SU-DHL-6 (cell line): ENCODE measurements around the gene TOM1L2.

Experiments
- H2AFZ ChIP-seq: fragments of 200-600 bp; sonication (generic); 2 replicates; pipeline ENCODE4 v1.6.1; 2014; ENCODE audit warnings: low read depth, mild to moderate bottlenecking, moderate library complexity, mixed read lengths, antibody characterized with exemption, low read length; ENCODE audit not compliant: severe bottlenecking
- H3F3A ChIP-seq: fragments of 200-600 bp; shearing (Covaris generic); 2 replicates; pipeline ENCODE4 v1.6.0; 2016; ENCODE audit warnings: antibody characterized with exemption, mild to moderate bottlenecking; ENCODE audit not compliant: insufficient read depth
- H3K27ac ChIP-seq: fragments of 200-600 bp; sonication (generic); 2 replicates; pipeline ENCODE4 v1.5.1; 2016; ENCODE audit warnings: low read depth, mild to moderate bottlenecking, low read length, moderate library complexity, mixed read lengths
- H3K27me3 ChIP-seq: fragments of 200-600 bp; sonication (generic), shearing (Covaris generic); 2 replicates; pipeline ENCODE4 v1.6.0; 2014; ENCODE audit warnings: mild to moderate bottlenecking, low read length
- H3K36me3 ChIP-seq: fragments of 200-600 bp; sonication (generic); 2 replicates; pipeline ENCODE4 v1.6.1; 2014; ENCODE audit warnings: mild to moderate bottlenecking, low read length, mixed read lengths
- H3K4me2 ChIP-seq: fragments of 300-600, 200-600 bp; shearing (Covaris generic), sonication (generic); 2 replicates; pipeline ENCODE4 v1.6.0; 2014; ENCODE audit warnings: low read length, low read depth, mild to moderate bottlenecking; ENCODE audit not compliant: poor library complexity, severe bottlenecking
- H3K4me3 ChIP-seq: fragments of 200-600 bp; sonication (generic); 2 replicates; pipeline ENCODE4 v1.5.1; 2014; ENCODE audit warnings: antibody characterized with exemption, low read length, mild to moderate bottlenecking, mixed read lengths; ENCODE audit not compliant: insufficient read depth, poor library complexity, severe bottlenecking
- H3K79me2 ChIP-seq: fragments of 200-600 bp; sonication (generic); 2 replicates; pipeline ENCODE4 v1.6.1; 2014; ENCODE audit warnings: mild to moderate bottlenecking, low read length, moderate library complexity; ENCODE audit not compliant: insufficient read depth
- H3K9ac ChIP-seq: fragments of 200-600 bp; sonication (generic); 2 replicates; pipeline ENCODE4 v1.7.0; 2014; ENCODE audit warnings: mild to moderate bottlenecking, low read length
- H3K9me2 ChIP-seq: fragments of 200-600 bp; sonication (generic); replicated peaks from 2 replicates; pipeline ENCODE4 v1.6.1; 2014; ENCODE audit warnings: low read length; ENCODE audit not compliant: insufficient read depth
- H3K9me3 ChIP-seq: fragments of 200-600 bp; sonication (generic); 2 replicates; pipeline ENCODE4 v1.6.1; 2014; ENCODE audit warnings: low read length, mixed read lengths; ENCODE audit not compliant: insufficient read depth
- H4K20me1 ChIP-seq: fragments of 200-600 bp; sonication (generic); 2 replicates; pipeline ENCODE4 v1.6.1; 2014; ENCODE audit warnings: low read depth, mild to moderate bottlenecking, antibody characterized with exemption, low read length, moderate library complexity, mixed read lengths
- CTCF ChIP-seq: fragments of 200-600 bp; sonication (generic); IDR thresholded peaks from one replicate; pipeline ENCODE4 v1.5.1; 2017; ENCODE audit warnings: antibody characterized with exemption, mild to moderate bottlenecking, low read length, moderate library complexity; ENCODE audit not compliant: insufficient read depth, poor library complexity, severe bottlenecking
- EZH2phosphoT487 ChIP-seq: fragments of 200-600 bp; sonication (generic), shearing (Covaris generic); conservative IDR thresholded peaks from 2 replicates; pipeline ENCODE4 v1.6.1; 2018; ENCODE audit warnings: mild to moderate bottlenecking, antibody characterized with exemption, low read length, moderate library complexity, mixed read lengths

TOM1L2 gene

GRCh38 chr17:18002171-18002570 lies 30.0 kb upstream of the TOM1L2 start:
- no peaks in the 10 kb centered on the region for H3K9me3 ChIP-seq
- no peaks in the 10 kb centered on the region for H3K79me2 ChIP-seq
- no peaks in the 10 kb centered on the region for H3F3A ChIP-seq
- no peaks in the 10 kb centered on the region for H3K9me2 ChIP-seq
- no peaks in the 10 kb centered on the region for H4K20me1 ChIP-seq
- H3K36me3 ChIP-seq, result no peaks in the 10 kb centered on the region
- no peaks in the 10 kb centered on the region for H3K27me3 ChIP-seq
- H3K4me3 ChIP-seq, result no peak overlapping the region
- no peak overlapping the region for H3K4me2 ChIP-seq
- TF ChIP-seq CTCF (no peak), EZH2phosphoT487 (no peak)
- H3K27ac ChIP-seq, result no peak overlapping the region
- no peak overlapping the region for H3K9ac ChIP-seq
- no peak overlapping the region for H2AFZ ChIP-seq

- no peaks in the 10 kb centered on the region for H3K79me2 ChIP-seq
- H3K9me2 ChIP-seq, result no peaks in the 10 kb centered on the region
- no peaks in the 10 kb centered on the region for H3K36me3 ChIP-seq
- H3K9me3 ChIP-seq, result no peaks in the 10 kb centered on the region
- H4K20me1 ChIP-seq, result no peaks in the 10 kb centered on the region
- H3K27ac ChIP-seq, result no peak overlapping the region
- no peaks in the 10 kb centered on the region for H3K27me3 ChIP-seq
- TF ChIP-seq CTCF (no peak), EZH2phosphoT487 (no peak)
- H3K9ac ChIP-seq, result no peak overlapping the region
- no peak overlapping the region for H2AFZ ChIP-seq
- no peaks in the 10 kb centered on the region for H3F3A ChIP-seq
- H3K4me2 ChIP-seq, result no peak overlapping the region
- no peak overlapping the region for H3K4me3 ChIP-seq
These were observed 27.8 kb upstream of the TOM1L2 start for GRCh38 chr17:18000030-18000408.

- H3F3A ChIP-seq, result no peaks in the 10 kb centered on the region
- H3K9me3 ChIP-seq, result no peaks in the 10 kb centered on the region
- no peak overlapping the region for H3K9ac ChIP-seq
- no peaks in the 10 kb centered on the region for H3K36me3 ChIP-seq
- H3K79me2 ChIP-seq, result no peaks in the 10 kb centered on the region
- TF ChIP-seq CTCF (no peak), EZH2phosphoT487 (no peak)
- H3K4me3 ChIP-seq, result no peak overlapping the region
- H3K27me3 ChIP-seq, result no peaks in the 10 kb centered on the region
- H2AFZ ChIP-seq, result no peak overlapping the region
- no peak overlapping the region for H3K4me2 ChIP-seq
- H3K27ac ChIP-seq, result no peak overlapping the region
- no peaks in the 10 kb centered on the region for H3K9me2 ChIP-seq
- H4K20me1 ChIP-seq, result no peaks in the 10 kb centered on the region
These were observed 27.3 kb upstream of the TOM1L2 start for GRCh38 chr17:17999364-18000029.
